DND-41 (cell line): ENCODE measurements around the gene ADARB2.

ENCODE experiments used
- EZH2 ChIP-seq: IDR thresholded peaks from 3 replicates; pipeline ENCODE4 v1.6.1; 2012; ENCODE audit warnings: borderline replicate concordance, low read depth, mild to moderate bottlenecking, moderate library complexity, low read length, inconsistent platforms; ENCODE audit not compliant: severe bottlenecking
- TF ChIP-seq, protein P1 (sequence below): IDR thresholded peaks from 2 replicates; pipeline ENCODE4 v1.5.1; 2012; ENCODE audit warnings: borderline replicate concordance, low read length, moderate library complexity, mild to moderate bottlenecking; ENCODE audit not compliant: poor library complexity, severe bottlenecking; ENCODE audit errors: extremely low read depth

DNA sequence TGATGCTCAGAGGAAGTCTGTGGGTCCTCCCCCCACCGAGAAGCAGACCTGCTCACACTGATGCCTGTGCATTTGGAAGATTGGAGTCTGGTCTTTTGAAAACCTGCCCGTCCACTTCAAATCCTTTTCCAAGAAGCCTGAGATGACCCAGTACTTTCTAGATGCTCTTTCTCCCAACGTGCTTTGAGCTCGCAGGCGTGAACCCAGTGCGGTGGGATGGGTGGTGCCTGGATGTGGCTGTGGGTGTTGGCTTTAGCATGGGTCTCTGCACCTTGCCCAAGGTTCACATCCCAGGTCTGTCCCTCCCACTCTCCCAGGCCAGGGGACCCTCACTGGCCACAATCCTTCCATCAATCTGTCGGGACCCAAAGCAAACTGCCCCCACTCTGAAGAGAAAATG is 170.2 kb downstream of the ADARB2 start:
- no peak for TF ChIP-seq EZH2
- TF ChIP-seq, protein P1, sequence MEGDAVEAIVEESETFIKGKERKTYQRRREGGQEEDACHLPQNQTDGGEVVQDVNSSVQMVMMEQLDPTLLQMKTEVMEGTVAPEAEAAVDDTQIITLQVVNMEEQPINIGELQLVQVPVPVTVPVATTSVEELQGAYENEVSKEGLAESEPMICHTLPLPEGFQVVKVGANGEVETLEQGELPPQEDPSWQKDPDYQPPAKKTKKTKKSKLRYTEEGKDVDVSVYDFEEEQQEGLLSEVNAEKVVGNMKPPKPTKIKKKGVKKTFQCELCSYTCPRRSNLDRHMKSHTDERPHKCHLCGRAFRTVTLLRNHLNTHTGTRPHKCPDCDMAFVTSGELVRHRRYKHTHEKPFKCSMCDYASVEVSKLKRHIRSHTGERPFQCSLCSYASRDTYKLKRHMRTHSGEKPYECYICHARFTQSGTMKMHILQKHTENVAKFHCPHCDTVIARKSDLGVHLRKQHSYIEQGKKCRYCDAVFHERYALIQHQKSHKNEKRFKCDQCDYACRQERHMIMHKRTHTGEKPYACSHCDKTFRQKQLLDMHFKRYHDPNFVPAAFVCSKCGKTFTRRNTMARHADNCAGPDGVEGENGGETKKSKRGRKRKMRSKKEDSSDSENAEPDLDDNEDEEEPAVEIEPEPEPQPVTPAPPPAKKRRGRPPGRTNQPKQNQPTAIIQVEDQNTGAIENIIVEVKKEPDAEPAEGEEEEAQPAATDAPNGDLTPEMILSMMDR, result no peak
